IPS-11a (cell line): ENCODE results near the gene ACSS2.

Source experiments
- H3K4me3 ChIP-seq: one replicate; pipeline ENCODE4 v1.5.1; 2013; ENCODE audit warnings: low read depth, low read length, control low read depth

ACSS2 gene

GRCh38 chr20:34945315-34946077 is 69.1 kb downstream of the ACSS2 start:
- no peak overlapping the region for H3K4me3 ChIP-seq

GRCh38 chr20:34946661-34947060 is 70.2 kb downstream of the ACSS2 start:
- H3K4me3 ChIP-seq, result no peak overlapping the region

GRCh38 chr20:34947336-34947735 is 70.9 kb downstream of the ACSS2 start:
- H3K4me3 ChIP-seq, result no peak overlapping the region

- no peak overlapping the region for H3K4me3 ChIP-seq
These were observed 71.6 kb downstream of the ACSS2 start for GRCh38 chr20:34948030-34948429.

DNA sequence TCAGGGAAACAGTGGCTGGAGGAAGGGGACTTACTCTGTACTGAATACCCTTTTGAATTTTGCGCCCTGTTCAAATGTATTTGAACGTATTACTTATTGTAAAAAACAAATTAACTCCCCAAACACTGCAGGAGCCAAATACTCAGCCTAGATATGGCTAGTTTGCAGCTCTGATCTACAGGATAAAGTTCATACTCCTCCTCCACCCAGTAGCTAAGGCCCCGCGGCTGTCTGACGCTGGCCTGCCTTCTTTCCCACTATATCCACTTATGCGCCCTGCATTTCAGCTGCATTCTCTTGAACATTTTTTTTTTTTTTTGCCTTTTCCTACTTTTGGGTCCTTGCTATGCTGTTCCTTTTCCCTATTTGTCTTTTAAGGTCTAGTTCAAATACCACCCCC is 72.7 kb downstream of the ACSS2 start:
- H3K4me3 ChIP-seq, result no peak overlapping the region

- H3K4me3 ChIP-seq, result no peak overlapping the region
These were observed 74.8 kb downstream of the ACSS2 start for GRCh38 chr20:34951252-34951651.

GRCh38 chr20:34951652-34952051 is 75.2 kb downstream of the ACSS2 start:
- H3K4me3 ChIP-seq, result no peak overlapping the region

DNA sequence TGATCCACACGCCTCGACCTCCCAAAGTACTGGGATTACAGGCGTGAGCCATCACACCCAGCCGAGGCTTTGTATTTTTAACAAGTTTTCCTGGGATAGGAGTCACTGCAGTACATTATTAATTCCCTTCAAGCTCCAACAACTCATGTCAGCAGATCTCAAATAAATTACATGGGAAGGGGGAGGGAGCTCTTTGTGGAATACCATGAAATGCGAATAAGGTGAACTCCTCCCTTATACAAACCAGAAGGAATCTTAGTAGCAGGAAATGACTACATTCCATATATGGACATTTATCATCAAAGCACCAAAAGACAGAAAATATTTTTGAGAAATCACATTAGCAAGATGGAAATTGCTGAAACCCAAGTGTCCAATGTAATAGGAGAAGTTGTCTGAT is 76.3 kb downstream of the ACSS2 start:
- H3K4me3 ChIP-seq, result no peak overlapping the region

GRCh38 chr20:34953960-34954359 is 77.5 kb downstream of the ACSS2 start:
- no peak overlapping the region for H3K4me3 ChIP-seq

- H3K4me3 ChIP-seq, result peak overlapping the region; percentile 83
These were observed 78.5 kb downstream of the ACSS2 start for GRCh38 chr20:34954904-34955230.

DNA sequence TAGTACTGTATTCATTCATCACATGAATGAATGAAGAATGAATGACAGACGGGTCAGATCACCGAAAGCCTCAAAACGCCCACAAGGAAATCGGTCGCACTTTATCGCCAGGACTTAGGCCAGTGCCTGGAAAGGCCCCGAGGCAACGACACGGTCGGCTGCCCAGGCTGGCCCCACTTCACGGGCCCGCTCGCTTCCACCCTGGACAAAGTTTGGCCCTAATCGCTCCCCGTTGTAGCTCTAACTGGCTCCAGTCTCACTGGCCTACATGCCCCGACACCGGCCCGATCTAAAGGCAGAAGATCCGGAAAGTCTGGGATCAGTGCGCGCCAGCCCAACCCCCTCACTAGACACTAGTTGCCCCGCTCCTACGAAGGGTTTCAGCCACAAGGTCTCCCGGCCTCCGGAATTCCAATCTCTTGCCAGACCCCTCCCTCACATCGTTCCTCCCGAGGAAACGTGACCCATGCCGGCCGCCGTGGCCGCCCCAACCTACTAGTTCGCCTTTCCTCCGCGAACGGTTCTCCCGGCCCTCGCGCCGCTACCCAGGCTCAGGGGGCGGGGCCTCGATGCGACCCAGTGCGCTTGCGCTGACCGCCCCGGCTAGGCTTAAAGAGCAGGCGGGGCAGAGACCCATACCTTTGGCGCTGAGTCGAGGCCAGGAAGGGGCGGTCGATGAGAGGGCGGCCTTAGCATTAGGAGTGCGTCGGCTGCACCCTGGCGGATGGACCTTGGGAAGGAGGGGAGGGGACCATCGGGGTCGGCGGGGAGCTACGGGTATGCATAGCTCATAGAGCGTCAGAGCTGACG is 79.0 kb downstream of the ACSS2 start, which contains the start of the genes GSS and MYH7B:
Gene GSS, minus strand, starts transcription at position 576 of the 810 bp plus-strand sequence. CDS start 3,954 bp downstream, outside the sequence.
Gene MYH7B, plus strand, starts transcription at position 638 of the 810 bp plus-strand sequence. CDS start 22,138 bp downstream, outside the sequence.
- peak within 1 kb of the TSS; percentile 83 for H3K4me3 ChIP-seq

DNA sequence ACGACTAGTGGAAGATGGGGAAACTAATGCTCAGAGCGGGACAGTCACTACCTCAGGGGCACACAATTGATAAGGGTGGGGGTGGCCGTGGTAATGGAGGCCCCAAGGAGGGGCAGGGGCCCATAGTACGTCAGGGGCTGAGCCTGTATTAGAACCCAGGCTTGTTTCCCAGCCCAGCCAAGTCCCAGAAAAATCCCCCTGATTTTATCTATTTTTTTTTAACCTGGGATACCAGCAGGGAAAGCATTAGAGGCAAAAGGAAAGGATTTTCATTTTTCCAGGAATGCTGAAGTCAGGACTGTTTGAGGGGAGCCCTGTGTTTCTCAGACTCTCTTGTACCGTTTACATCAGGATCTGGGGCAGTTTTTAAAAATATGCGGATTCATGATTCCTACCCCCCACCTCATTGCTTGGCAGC is 79.6 kb downstream of the ACSS2 start:
- peak overlapping the region; percentile 36 for H3K4me3 ChIP-seq

DNA sequence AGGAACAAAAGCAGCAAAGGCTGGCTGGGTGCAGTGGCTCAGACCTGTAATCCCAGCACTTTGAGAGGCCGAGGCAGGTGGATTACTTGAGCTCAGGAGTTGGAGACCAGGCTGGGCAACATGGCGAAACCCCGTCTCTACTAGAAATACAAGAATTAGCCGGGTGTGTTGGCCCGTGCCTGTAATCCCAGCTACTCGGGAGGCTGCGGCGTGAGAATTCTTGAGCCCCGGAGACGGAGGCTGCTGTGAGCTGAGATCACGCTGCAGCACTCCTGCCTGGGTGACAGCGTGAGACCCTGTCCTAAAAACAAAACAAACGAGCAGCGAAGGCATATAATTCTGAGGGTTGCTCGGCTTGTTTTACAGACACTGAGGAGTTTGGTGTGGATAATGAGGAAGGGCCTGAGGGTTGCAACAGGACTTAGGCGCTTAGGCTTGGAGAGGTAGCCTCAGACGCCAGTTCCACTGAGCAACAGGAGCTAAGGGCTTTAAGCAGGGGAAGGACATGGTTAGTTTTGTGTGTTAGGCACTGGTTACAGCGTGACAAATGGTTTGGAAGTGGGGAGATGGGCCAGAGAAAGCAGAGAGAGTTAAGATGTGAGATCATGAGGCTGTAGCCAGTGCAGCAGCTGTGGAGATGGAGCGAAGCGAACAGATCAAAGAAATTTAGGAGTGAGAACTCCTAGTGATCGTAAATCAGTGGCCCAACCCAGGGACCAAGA is 80.5 kb downstream of the ACSS2 start:
- no peak overlapping the region for H3K4me3 ChIP-seq

GRCh38 chr20:34964486-34964885 is 88.1 kb downstream of the ACSS2 start:
- H3K4me3 ChIP-seq, result no peak overlapping the region

DNA sequence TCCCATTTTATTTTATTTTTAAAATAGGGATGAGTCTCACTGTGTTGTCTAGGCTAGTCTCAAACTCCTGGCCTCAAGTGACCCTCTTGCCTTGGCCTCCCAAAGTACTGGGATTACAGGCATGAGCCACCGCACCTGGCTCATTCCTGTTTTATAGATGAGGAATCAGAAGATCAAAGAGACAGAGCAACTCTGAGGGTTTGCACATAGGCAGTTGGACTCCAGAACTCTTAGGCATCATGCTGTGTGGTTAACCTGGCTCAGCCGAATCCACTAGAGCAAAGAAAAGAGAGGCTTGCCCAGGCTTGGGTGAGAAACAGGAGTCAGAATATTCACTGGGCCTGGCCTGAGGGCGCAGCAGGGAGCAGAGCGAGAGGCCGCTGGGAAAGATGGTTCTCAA is 88.6 kb downstream of the ACSS2 start:
- no peak overlapping the region for H3K4me3 ChIP-seq

DNA sequence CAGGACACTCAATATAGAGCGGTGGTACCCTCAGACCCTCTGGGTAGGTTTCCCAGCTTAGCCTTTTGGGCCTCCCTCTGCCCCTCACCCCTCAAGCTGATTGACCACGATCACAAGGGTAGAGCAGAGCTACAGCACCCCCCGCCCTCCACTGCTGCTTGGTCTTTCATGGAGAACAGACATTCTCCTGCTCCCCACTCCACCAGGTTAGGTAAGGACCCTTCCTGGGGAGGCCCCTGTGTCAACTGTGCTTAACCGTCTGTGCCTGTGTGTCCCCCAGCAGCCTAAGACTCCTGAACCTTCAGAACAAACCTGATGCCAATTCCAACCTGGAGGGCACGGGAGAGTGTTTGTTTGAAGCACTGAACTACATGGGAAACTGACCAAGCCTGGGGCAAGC is 91.0 kb downstream of the ACSS2 start:
- H3K4me3 ChIP-seq, result no peak overlapping the region

DNA sequence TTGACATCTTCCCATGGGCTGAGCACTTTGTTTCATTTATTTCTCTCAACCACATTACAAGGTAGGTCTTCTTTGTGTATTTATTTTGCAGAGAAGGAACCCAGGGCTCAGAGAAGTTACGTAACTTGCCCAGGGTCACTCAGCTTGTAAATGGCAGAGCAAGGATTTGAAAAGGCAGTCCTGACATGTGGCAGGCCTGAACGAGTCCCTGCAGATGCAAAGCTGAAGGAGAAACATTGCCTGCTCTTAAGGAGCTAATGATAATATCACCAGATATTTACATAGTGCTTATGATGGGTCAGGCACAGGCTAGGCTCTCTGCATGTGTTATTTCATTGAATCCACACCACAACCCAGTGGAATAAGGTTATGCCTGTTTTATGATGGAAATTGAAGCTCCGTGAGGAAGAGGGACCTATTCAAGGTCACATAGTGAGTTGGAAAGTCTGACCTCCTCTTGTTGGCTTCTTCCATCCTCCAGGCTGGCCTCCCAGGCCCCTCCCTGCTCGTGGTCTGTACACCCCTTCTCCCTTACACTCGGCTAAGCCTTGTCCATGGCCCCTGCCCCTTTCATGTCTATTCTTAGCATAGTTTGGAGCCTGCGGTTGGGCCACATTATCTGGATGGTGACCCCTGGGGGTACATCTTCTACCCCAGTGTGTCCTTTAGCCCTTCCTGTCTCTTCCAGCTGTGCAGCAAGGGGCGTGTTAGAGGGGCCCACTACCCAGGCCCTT is 91.8 kb downstream of the ACSS2 start:
- H3K4me3 ChIP-seq, result no peak overlapping the region

GRCh38 chr20:34970193-34970840 is 93.9 kb downstream of the ACSS2 start:
- H3K4me3 ChIP-seq, result no peak overlapping the region

DNA sequence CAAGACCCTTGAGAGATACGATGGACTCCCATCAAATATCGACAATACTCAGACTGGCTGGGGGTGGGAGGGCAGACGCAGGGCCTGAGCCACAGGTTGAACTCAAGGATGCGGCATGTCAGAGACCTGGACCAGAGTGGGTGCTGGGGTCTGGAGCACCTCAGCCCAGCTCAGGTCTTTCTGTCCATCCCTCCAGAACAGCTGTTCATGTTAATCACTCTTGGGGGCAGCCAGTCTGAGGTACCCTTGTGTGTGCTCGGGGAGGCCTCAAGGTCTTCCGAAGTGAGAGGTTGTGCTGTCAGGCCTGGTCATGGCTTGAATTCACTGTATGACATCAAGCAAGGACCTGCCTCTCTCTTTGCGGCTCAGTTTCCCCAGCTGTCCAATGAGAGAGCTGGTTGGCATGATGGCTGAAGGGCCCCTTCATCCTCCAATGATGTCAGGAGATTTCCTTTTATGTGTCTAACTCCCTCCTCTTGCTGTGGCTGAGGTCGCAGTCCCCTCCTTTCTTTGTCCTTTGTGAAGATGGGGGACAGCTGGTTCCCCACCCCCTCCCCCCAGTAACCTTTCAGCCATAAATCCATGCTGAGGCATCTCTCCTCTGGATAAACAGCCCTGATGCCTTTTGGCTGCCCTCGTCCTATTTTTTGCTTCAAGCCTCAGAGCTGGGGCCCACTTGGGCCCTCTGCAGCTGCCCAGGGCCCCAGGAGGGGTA is 94.6 kb downstream of the ACSS2 start:
- no peak overlapping the region for H3K4me3 ChIP-seq
